ENCODE measurements around the gene MAP7D1. TPM values are rescaled to one million over a fixed set of nuclear protein-coding genes. Genes with fewer than 3 reads are reported as not detected.

MAP7D1 gene
- total RNA-seq, 1 donor from 2014 or later = 123 TPM

DNA sequence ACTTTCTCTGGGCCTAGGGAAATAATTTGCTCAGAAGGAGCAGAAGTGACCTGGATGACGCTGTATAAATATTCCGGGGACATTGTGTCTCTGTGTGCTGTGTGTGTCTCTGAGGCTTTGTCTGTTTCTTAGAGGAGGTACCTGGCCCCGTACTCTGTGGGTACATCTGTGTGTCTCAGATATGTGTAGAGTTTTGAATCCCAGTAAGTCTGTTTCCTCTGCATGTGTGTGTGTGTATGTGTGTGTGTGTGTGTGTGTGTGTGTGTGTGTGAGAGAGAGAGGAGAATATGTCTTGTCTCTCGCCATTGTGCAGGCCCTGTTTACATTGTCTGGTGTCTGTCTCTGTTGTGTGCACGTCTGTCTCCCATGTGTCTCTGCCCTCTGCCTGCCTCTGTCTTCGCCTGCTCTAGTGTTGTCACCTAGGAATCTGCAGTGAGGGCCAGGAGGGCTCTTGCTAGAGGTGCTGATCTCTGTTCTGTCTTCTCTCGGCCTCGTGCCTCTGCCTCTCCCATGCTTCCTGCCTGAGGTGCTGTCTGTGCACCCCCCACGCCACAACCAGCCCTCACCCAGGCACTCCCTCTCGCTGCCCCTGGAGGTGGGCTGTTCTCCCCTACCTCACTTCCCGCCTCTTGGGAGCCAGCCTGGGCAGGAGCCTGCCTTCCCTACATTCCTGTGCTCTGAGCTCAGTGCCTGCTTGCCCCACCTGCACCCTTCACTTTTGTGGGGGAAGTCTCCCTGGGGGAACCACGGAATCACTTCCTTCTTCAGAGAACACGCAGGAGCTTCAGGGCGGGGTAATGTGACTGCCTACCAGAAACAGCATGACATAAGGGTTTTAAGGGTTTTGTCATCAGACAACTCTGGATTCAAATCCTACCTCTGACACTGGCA, 5.9 kb downstream of the MAP7D1 start:
- intact Hi-C loops (cut with DNase I) = no loop called here
- no peak for DNase-seq (ENCODE audit: low spot score)
- ATAC-seq = peak; percentile 27

- intact Hi-C loops (cut with DNase I) = no loop called here
- ATAC-seq (no peak), DNase-seq (ENCODE audit: low spot score) (no peak)
Observed at GRCh38 chr1:36162680-36163239, 6.8 kb downstream of the MAP7D1 start.

GRCh38 chr1:36163426-36163825, 7.5 kb downstream of the MAP7D1 start:
- DNase-seq (ENCODE audit: low spot score) = no peak
- intact Hi-C loops (cut with DNase I) = no loop called here
- ATAC-seq = no peak

DNA sequence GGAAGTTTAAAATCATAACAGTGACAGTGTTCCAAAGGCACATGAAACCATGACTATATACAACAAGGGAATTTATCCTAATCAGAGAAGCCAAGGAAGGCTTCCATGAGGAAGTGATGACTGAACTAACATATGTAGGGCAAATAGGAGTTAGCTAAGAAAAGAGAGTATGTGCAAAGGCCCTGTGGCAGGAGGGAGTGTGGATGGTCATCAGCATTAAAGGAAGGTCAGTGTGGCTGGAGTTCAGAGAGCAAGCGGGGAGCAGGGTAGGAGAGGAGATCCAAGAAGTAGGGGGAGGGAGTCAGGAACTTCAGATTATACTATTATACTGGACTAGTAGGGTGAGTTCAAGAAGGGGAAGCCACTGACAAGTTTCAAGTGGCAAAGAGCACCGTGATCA, 8.4 kb downstream of the MAP7D1 start:
- no peak for DNase-seq (ENCODE audit: low spot score)
- intact Hi-C loops (cut with DNase I) = no loop called here
- no peak for ATAC-seq

DNA sequence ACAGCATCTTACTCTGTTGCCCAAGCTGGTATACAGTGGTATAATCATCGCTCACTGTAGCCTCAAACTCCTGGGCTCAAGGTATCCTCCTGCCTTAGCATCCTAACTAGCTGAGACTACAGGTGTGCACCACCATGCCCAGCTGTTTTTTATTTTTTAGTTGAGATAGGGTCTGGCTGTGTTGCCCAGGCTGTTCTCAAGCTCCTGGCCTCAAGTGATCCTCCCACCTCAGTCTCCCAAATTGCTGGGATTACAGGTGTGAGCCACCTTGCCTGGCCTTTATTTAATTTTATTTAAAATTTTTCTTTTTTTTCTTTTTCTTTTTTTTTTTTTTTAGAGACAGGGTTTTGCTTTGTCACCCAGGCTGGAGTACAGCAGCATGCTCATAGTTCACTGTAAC, 9.2 kb downstream of the MAP7D1 start:
- DNase-seq (ENCODE audit: low spot score) (no peak), ATAC-seq (no peak)
- intact Hi-C loops (cut with DNase I) = no loop called here

- DNase-seq (ENCODE audit: low spot score) = no peak
- intact Hi-C loops (cut with DNase I) = no loop called here
- no peak for ATAC-seq
Observed at GRCh38 chr1:36166136-36166535, 10.2 kb downstream of the MAP7D1 start.

DNA sequence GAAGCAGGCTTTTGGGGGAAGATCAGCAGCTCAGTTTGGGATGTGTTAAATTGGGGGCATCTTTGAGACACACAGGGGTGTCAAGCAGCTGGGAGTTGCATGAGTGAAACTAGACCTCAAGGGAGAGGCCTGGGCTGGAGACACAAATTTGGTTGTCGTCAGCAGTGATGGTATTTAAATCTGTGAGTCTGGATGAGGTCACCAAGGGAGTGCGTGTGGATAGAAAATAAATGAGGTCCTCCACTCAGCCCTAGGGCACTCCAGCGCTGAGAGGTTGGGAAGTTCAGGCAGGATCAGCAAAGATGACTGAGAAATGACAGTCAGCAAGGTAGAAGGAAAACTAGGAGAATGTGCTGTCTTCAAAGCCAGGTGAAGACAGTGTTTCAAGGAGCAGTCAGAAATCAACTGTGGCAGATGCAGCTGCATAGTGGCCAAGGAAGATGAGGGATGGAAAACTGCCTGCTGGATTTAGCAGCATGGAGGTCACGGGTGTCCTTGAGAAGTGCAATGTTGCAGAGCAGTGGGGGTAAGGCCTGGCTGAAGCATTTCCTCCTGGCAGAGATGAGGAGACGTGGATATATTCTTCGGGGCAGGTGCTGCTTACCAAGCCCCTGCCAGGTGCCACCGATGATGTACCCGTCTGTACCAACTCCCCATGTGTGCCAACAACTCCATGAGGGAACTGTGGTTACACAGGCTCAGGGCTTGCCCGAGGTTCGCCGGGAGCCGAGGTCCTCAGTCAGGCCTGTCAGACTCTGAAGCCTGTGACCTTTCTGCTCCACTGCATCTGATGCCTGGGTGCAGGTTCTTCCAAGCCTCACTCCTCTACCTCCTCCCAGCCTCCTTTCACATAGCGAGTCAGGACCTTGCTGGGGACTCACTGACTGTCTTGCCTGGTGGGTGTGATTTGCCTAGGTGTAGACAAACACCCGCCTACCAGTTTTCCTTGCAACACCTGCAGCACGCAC, 11.3 kb downstream of the MAP7D1 start:
- ATAC-seq = no peak
- intact Hi-C loops (cut with DNase I) = no loop called here

DNA sequence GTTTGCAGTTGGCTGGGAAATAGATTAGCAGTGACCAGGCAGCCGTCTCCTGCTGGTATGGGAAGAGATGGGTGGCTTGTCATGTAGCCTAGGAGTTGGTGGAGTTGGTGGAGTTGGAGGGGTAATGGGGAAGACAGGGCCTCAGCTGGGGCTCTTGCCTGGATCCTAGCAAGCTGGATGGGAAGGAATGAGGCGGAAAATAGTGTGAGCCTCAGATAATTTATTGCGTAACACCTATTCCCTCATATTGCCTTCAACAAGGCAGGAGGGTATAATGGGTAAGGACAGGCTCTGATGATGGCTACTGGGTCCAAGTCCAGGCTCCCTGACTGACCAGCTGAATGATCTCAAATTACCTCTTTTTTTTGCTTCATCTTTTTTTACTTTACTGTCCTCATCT, 12.6 kb downstream of the MAP7D1 start:
- ATAC-seq = no peak
- intact Hi-C loops (cut with DNase I) = no loop called here
- DNase-seq (ENCODE audit: low spot score) = no peak

More for the DNA sequence above, 11.3 kb downstream of the MAP7D1 start:
- DNase-seq (ENCODE audit: low spot score) = no peak

DNA sequence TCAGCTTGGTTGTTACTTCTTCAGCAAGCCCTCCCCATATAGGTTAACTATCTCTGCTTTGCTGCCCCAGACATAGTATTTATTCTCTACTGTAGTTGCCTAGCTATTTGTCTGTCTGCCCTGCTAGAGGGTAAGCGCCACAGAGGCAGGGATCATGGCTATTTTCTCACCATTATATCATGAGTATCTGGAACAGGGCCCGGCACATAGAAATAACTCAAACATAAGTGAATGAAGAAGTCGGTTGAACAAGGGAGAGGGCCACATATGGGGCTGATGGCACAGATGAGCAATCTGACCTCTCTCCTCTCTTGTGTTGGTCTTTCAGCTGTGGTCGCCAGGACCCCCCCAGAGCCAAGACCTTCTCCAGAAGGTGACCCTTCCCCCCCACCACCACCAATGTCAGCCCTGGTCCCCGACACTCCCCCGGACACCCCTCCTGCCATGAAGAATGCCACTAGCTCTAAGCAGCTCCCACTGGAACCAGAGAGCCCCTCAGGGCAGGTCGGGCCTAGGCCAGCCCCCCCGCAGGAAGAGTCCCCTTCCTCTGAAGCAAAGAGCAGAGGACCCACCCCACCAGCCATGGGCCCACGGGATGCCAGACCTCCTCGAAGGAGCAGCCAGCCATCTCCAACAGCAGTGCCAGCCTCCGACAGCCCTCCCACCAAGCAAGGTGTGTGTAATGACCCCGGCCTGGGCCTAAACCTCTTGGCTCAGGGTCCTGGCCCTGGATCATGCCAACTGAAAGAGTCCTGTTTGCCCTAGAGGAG, 14.9 kb downstream of the MAP7D1 start:
- no peak for ATAC-seq
- intact Hi-C loops (cut with DNase I) = no loop called here

GRCh38 chr1:36172017-36172747, 16.2 kb downstream of the MAP7D1 start:
- DNase-seq (ENCODE audit: low spot score) (no peak), ATAC-seq (no peak)
- intact Hi-C loops (cut with DNase I) = no loop called here

More for the DNA sequence above, 14.9 kb downstream of the MAP7D1 start:
- no peak for DNase-seq (ENCODE audit: low spot score)

GRCh38 chr1:36172983-36173382, 17.0 kb downstream of the MAP7D1 start:
- intact Hi-C loops (cut with DNase I) = no loop called here
- ATAC-seq = no peak
- no peak for DNase-seq (ENCODE audit: low spot score)

DNA sequence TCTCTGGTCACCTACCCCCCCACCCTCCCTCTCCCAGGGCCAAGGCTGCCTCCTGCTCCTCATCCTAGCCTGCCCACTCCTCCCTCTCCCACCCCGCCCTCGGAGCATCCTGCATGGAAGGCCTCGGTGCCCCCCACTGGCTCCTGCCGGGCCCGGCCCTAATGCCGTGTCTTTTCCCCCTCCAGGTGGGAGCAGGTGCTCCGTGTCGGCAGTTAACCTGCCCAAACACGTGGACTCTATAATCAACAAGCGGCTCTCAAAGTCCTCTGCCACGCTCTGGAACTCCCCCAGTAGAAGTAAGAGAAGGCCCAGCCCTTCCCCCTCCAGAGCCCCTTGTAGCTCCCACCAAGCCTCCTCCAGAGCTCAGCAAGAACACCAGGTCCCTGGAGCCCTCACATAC, 18.8 kb downstream of the MAP7D1 start:
- intact Hi-C loops (cut with DNase I) = no loop called here
- DNase-seq (ENCODE audit: low spot score) (no peak), ATAC-seq (no peak)

- DNase-seq (ENCODE audit: low spot score) = no peak
- intact Hi-C loops (cut with DNase I) = no loop called here
- peak; percentile 33 for ATAC-seq
Observed at GRCh38 chr1:36175137-36176095, 19.5 kb downstream of the MAP7D1 start.

- intact Hi-C loops (cut with DNase I) = no loop called here
- no peak for ATAC-seq
- no peak for DNase-seq (ENCODE audit: low spot score)
Observed at GRCh38 chr1:36176106-36176949, 20.4 kb downstream of the MAP7D1 start.

GRCh38 chr1:36177589-36178431, 21.9 kb downstream of the MAP7D1 start:
- no peak for DNase-seq (ENCODE audit: low spot score)
- no peak for ATAC-seq
- intact Hi-C loops (cut with DNase I) = no loop called here
